IMR-90 (cell line): ENCODE results near the gene SLC49A4. TPM values are rescaled to one million over a fixed set of nuclear protein-coding genes. Genes with fewer than 3 reads are reported as not detected.
A peak's percentile ranks its signal among the peaks of the same experiment; 100 is the strongest.

ENCODE experiments used
- ATAC-seq: fragments of 200-7000 bp; cut with Tn5 transposase; 2 replicates; pipeline ENCODE4 v1.9.1; 2020; ENCODE audit warnings: low read depth, mild to moderate bottlenecking, moderate library complexity
- Bru-seq: library from RNA; stranded (reverse); fragments of 400-500 nt; gene quantifications from one replicate; lab custom pipeline; 2021; lab: Mats Ljungman, UMichigan
- BruChase-seq, 2 experiments: library from RNA; stranded (reverse); fragments of 400-500 nt; gene quantifications; one replicate each; lab custom pipeline; 2021; lab: Mats Ljungman, UMichigan
- BruUV-seq: library from RNA; stranded (reverse); fragments of 400-500 nt; replicated peaks from 2 replicates; lab custom pipeline; 2021; lab: Mats Ljungman, UMichigan
- CTCF ChIA-PET: fragments of 300-600 bp; formaldehyde crosslinking; extraction: SDS; loops from one replicate; lab custom pipeline; 2021; ENCODE audit warnings: antibody characterized with exemption; lab: Yijun Ruan, JAX
- POLR2A ChIA-PET: fragments of 300-600 bp; sonication (Branson Sonifier 250); formaldehyde crosslinking; loops from one replicate; lab custom pipeline; 2022; ENCODE audit warnings: antibody characterized with exemption; ENCODE audit not compliant: unreplicated experiment; lab: Charles Lee
- DNase-seq: peaks from one replicate; pipeline ENCODE4 v3.0.0; 2013
- H2AFZ ChIP-seq: replicated peaks from 2 replicates; pipeline ENCODE3; 2013; ENCODE audit warnings: low read length, mild to moderate bottlenecking; ENCODE audit not compliant: poor library complexity
- H2AK5ac ChIP-seq: 2 replicates; pipeline ENCODE4 v1.6.1; 2013; ENCODE audit warnings: low read depth, low read length, inconsistent platforms
- H2AK9ac ChIP-seq: replicated peaks from 2 replicates; pipeline ENCODE3; 2013; ENCODE audit warnings: mild to moderate bottlenecking, low read depth, low read length, moderate library complexity; ENCODE audit not compliant: poor library complexity
- H2BK120ac ChIP-seq: 2 replicates; pipeline ENCODE4 v1.6.1; 2013; ENCODE audit warnings: low read depth, low read length, inconsistent platforms
- H2BK15ac ChIP-seq: 3 replicates; pipeline ENCODE4 v1.6.1; 2013; ENCODE audit warnings: low read depth, low read length, inconsistent platforms
- H2BK20ac ChIP-seq: 2 replicates; pipeline ENCODE4 v1.6.1; 2013; ENCODE audit warnings: low read depth, mild to moderate bottlenecking, inconsistent platforms, low read length, moderate library complexity
- H2BK5ac ChIP-seq: 2 replicates; pipeline ENCODE4 v1.6.1; 2013; ENCODE audit warnings: mild to moderate bottlenecking, low read depth, low read length, inconsistent platforms; ENCODE audit not compliant: poor library complexity, severe bottlenecking
- H3K14ac ChIP-seq: replicated peaks from 2 replicates; pipeline ENCODE4 v1.6.1; 2013; ENCODE audit warnings: low read depth, low read length, inconsistent platforms
- H3K18ac ChIP-seq: 2 replicates; pipeline ENCODE4 v1.6.1; 2013; ENCODE audit warnings: low read depth, low read length, control low read depth
- H3K23ac ChIP-seq: 2 replicates; pipeline ENCODE4 v1.6.1; 2013; ENCODE audit warnings: low read depth, low read length, inconsistent platforms
- H3K27ac ChIP-seq: 2 replicates; pipeline ENCODE4 v1.5.1; 2013; ENCODE audit warnings: mild to moderate bottlenecking, control low read depth, low read length; ENCODE audit not compliant: insufficient read depth
- H3K27me3 ChIP-seq: 2 replicates; pipeline ENCODE4 v1.6.1; 2013; ENCODE audit warnings: low read length; ENCODE audit not compliant: control insufficient read depth, insufficient read depth
- H3K36me3 ChIP-seq: 2 replicates; pipeline ENCODE4 v1.6.1; 2013; ENCODE audit warnings: low read length, mixed read lengths; ENCODE audit not compliant: control insufficient read depth, insufficient read depth
- H3K4ac ChIP-seq: 2 replicates; pipeline ENCODE4 v1.6.1; 2013; ENCODE audit warnings: low read depth, low read length, inconsistent platforms
- H3K4me1 ChIP-seq: 2 replicates; pipeline ENCODE4 v1.6.1; 2013; ENCODE audit warnings: low read length, mixed read lengths; ENCODE audit not compliant: control insufficient read depth, insufficient read depth
- H3K4me2 ChIP-seq: 2 replicates; pipeline ENCODE4 v1.6.1; 2013; ENCODE audit warnings: low read depth, mild to moderate bottlenecking, control low read depth, low read length, moderate library complexity
- H3K4me3 ChIP-seq: 2 replicates; pipeline ENCODE4 v1.5.1; 2013; ENCODE audit warnings: low read depth, mild to moderate bottlenecking, control low read depth, low read length, moderate library complexity; ENCODE audit not compliant: insufficient read depth
- H3K56ac ChIP-seq: 2 replicates; pipeline ENCODE4 v1.6.1; 2013; ENCODE audit warnings: low read length, inconsistent platforms; ENCODE audit not compliant: insufficient read depth; ENCODE audit errors: extremely low read depth
- H3K79me1 ChIP-seq, 2 experiments: 2 replicates each; pipeline ENCODE4 v1.6.1; 2013; ENCODE audit warnings: low read length in 2 of 2, inconsistent platforms in 1 of 2, low read depth in 1 of 2
- H3K9ac ChIP-seq: 2 replicates; pipeline ENCODE4 v1.6.1; 2013; ENCODE audit warnings: low read depth, low read length, control low read depth
- H3K9me1 ChIP-seq: 2 replicates; pipeline ENCODE4 v1.6.1; 2013; ENCODE audit warnings: low read length, inconsistent platforms; ENCODE audit not compliant: insufficient read depth
- H3K9me3 ChIP-seq: 2 replicates; pipeline ENCODE4 v1.6.1; 2013; ENCODE audit warnings: low read length; ENCODE audit not compliant: control insufficient read depth, insufficient read depth
- H4K20me1 ChIP-seq: 2 replicates; pipeline ENCODE4 v1.6.1; 2013; ENCODE audit warnings: low read length, inconsistent platforms; ENCODE audit not compliant: insufficient read depth
- H4K5ac ChIP-seq: 2 replicates; pipeline ENCODE4 v1.6.1; 2013; ENCODE audit warnings: mild to moderate bottlenecking, low read depth, low read length, control low read depth
- H4K8ac ChIP-seq, 2 experiments: 2 replicates each; pipeline ENCODE4 v1.6.1; 2013; ENCODE audit warnings: low read depth in 2 of 2, low read length in 2 of 2, control low read depth in 1 of 2, inconsistent platforms in 1 of 2
- H4K91ac ChIP-seq: 2 replicates; pipeline ENCODE4 v1.6.1; 2013; ENCODE audit warnings: low read depth, low read length, inconsistent platforms; ENCODE audit not compliant: insufficient read depth
- MAZ ChIP-seq: IDR thresholded peaks from 2 replicates; pipeline ENCODE4 v1.6.1; 2012; ENCODE audit warnings: low read depth, mild to moderate bottlenecking, low read length, improper control_type of control experiment, moderate library complexity, borderline replicate concordance
- NFE2L2 ChIP-seq: fragments of 150-350 bp; IDR thresholded peaks from 2 replicates; pipeline ENCODE4 v1.6.1; 2016; ENCODE audit warnings: low read depth, mild to moderate bottlenecking, low read length
- POLR2A ChIP-seq: IDR thresholded peaks from 2 replicates; pipeline ENCODE4 v1.6.1; 2012; ENCODE audit warnings: mild to moderate bottlenecking, low read depth, low read length
- RAD21 ChIP-seq: IDR thresholded peaks from 2 replicates; pipeline ENCODE4 v1.6.1; 2012; ENCODE audit warnings: low read length, improper control_type of control experiment
- RCOR1 ChIP-seq: IDR thresholded peaks from 2 replicates; pipeline ENCODE4 v1.6.1; 2012; ENCODE audit warnings: mild to moderate bottlenecking, low read length, improper control_type of control experiment; ENCODE audit not compliant: insufficient replicate concordance
- WGBS, 2 experiments: methylation state at CpG; one replicate each; pipeline versions ENCODE4 v1.1.5 to v1.1.7; 2013; ENCODE audit warnings: missing lambda C conversion rate in 2 of 2; ENCODE audit not compliant: insufficient read length in 1 of 2; ENCODE audit errors: extremely low coverage in 2 of 2; 5-methylcytosine and 5-hydroxymethylcytosine counted together
- dilution Hi-C: fragments of 300-500 bp; cut with HindIII; formaldehyde crosslinking; loops from one replicate; pipeline ENCODE4 v1.14.3; 2018; ENCODE audit warnings: low sequenced_read_pairs; ENCODE audit not compliant: unreplicated experiment
- in situ Hi-C: fragments of 300-500 bp; cut with MboI; formaldehyde crosslinking; loops from 3 replicates; pipeline ENCODE4 v1.14.3; 2019; ENCODE audit warnings: low sequenced_read_pairs, inconsistent platforms, mixed read lengths
- intact Hi-C: fragments of 100-400 bp; cut with micrococcal nuclease; formaldehyde crosslinking; loops from 2 replicates; pipeline ENCODE4 v1.10.0; 2022
- long read RNA-seq: library from polyadenylated mRNA; unstranded; transcript quantifications from one replicate; pipeline ENCODE4 v2.0.0, GENCODE V29; 2021; ENCODE audit not compliant: unreplicated experiment
- polyA plus RNA-seq, 3 experiments: library from polyadenylated mRNA; depleted of rRNA; stranded (reverse); fragments of >200 nt; gene quantifications; 2 replicates each; pipeline ENCODE4 v1.2.3, GENCODE V29; 2012; ENCODE audit warnings: low replicate concordance in 1 of 3
- total RNA-seq: library from RNA; depleted of rRNA; stranded (reverse); fragments of >200 nt; gene quantifications from 2 replicates; pipeline ENCODE4 v1.2.3, GENCODE V29; 2012; rRNA removed

SLC49A4 gene
- total RNA-seq (6.5 and 12.2 TPM in 2 replicates), polyA plus RNA-seq (2012; rRNA removed) (5.8 and 6.8 TPM in 2 replicates), Bru-seq, nascent RNA (percentile 70 among the genes with signal in this experiment), BruChase-seq, experiment 1, labeled RNA remaining after a 6-hour chase (percentile 63 among the genes with signal in this experiment), BruChase-seq, experiment 2, labeled RNA remaining after a 2-hour chase (percentile 60 among the genes with signal in this experiment)
- polyA plus RNA-seq (2012; cell fraction: cytosol; rRNA removed): 2.7 and 3.4 TPM in 2 replicates
- 1.2 and 3.8 TPM in 2 replicates for polyA plus RNA-seq (2012; cell fraction: nucleus; rRNA removed; ENCODE audit: low replicate concordance)
- long read RNA-seq, transcript DIRC2-201 (9 exons, 3,596 nt): major isoform, 30 of 37 reads
- long read RNA-seq, partial matches to known transcripts: 5 of 37 reads
- long read RNA-seq, other reads (novel, unspliced or antisense): 1 of 37 reads

- H2AK9ac ChIP-seq: peak within 1 kb of the TSS; percentile 86
- H3K9ac ChIP-seq: peak within 1 kb of the TSS; percentile 95
- dilution Hi-C loops: no loop called here
- peaks cover 0 to 42% of the 10 kb centered on the region in 2 experiments; a peak in 2 of 4 replicates for H3K79me1 ChIP-seq
- H3K9me3 ChIP-seq: no peaks in the 10 kb centered on the region
- no peaks in the 10 kb centered on the region for H3K36me3 ChIP-seq
- peak within 1 kb of the TSS; percentile 90 for H2BK5ac ChIP-seq
- H3K56ac ChIP-seq: peak within 1 kb of the TSS; percentile 75
- peak within 1 kb of the TSS; percentile 85; the same call in 1 of the 3 replicates for H2BK15ac ChIP-seq
- no peaks in the 10 kb centered on the region; the same call in 1 of the 2 replicates for H3K4me1 ChIP-seq
- peaks cover 3% of the 10 kb centered on the region; the same call in 1 of the 2 replicates for H4K20me1 ChIP-seq
- peak within 1 kb of the TSS; percentile 54 for H3K18ac ChIP-seq
- no TSS peak for BruUV-seq
- peak within 1 kb of the TSS; percentile 93 for H3K4me2 ChIP-seq
- ATAC-seq (peak; percentile 90), DNase-seq (peak; percentile 65)
- peak within 1 kb of the TSS; percentile 84 for H2BK20ac ChIP-seq
- H2BK120ac ChIP-seq: peak within 1 kb of the TSS; percentile 90; the same call in 1 of the 2 replicates
- H3K14ac ChIP-seq: peak within 1 kb of the TSS; percentile 84
- peak within 1 kb of the TSS; percentile 91 for H3K4ac ChIP-seq
- CTCF ChIA-PET: interaction anchor here (1.7 kb wide), 1 partner anchor 11 kb away, joined by 3 read pairs; no protein-coding TSS in a partner anchor
- H3K9me1 ChIP-seq: no peaks in the 10 kb centered on the region
- H3K27ac ChIP-seq: peak within 1 kb of the TSS; percentile 79
- in situ Hi-C loops: no loop called here
- H2AK5ac ChIP-seq: 0 out of 2 replicates have a peak within 1 kb of the TSS, but pooled peaks have one; percentile 15
- 0% methylated on average over 24 of the region's 84 CpGs; no CpG with 5 or more reads in 1 of the 2 experiments for WGBS, 2 experiments
- peak within 1 kb of the TSS; percentile 90 for H3K4me3 ChIP-seq
- H3K27me3 ChIP-seq: no peaks in the 10 kb centered on the region
- H4K5ac ChIP-seq: peak within 1 kb of the TSS; percentile 48; the same call in 1 of the 2 replicates
- TF ChIP-seq RAD21 (no peak), NFE2L2 (no peak), POLR2A (peak; percentile 71), RCOR1 (no peak), MAZ (peak; percentile 68; the same call in 1 of the 2 replicates)
- POLR2A ChIA-PET: no interaction called here
- H4K8ac ChIP-seq: peak within 1 kb of the TSS; percentile 50 to 82; a peak in 3 of 4 replicates
- H2AFZ ChIP-seq: peak within 1 kb of the TSS; percentile 99
- peak within 1 kb of the TSS; percentile 90 for H3K23ac ChIP-seq
- intact Hi-C loops: loop anchor here (2.0 to 10.0 kb wide), 2 partner anchors 110 to 232 kb away; partner anchors contain the start of gene PARP14
- peak within 1 kb of the TSS; percentile 73 for H4K91ac ChIP-seq
Measured at GRCh38 chr3:122794779-122795673, at the start of gene SLC49A4. TSS of gene SLC49A4 (plus strand) at chr3:122795069. CDS start at chr3:122795193, 124 bp downstream.
